Memory B cell (primary cell): Measurements from ENCODE around the gene LRMDA.

ENCODE experiments used
- ATAC-seq: fragments of 150-1000 bp; cut with Tn5 transposase; 2 replicates; pipeline ENCODE4 v1.10.0; 2021; ENCODE audit warnings: low read depth, mild to moderate bottlenecking, moderate library complexity
- DNase-seq, 2 donors: peaks; one replicate each; pipeline ENCODE4 v3.0.0; 2022; ENCODE audit warnings: low spot score in 2 of 2
- H3K27ac Mint-ChIP-seq: one replicate; pipeline ENCODE4 v1.8.0; 2022; ENCODE audit warnings: mild to moderate bottlenecking, moderate library complexity, mixed read lengths
- H3K27me3 Mint-ChIP-seq: one replicate; pipeline ENCODE4 v1.8.0; 2022; ENCODE audit warnings: mixed read lengths
- H3K36me3 Mint-ChIP-seq: one replicate; pipeline ENCODE4 v1.8.0; 2022; ENCODE audit warnings: mild to moderate bottlenecking, mixed read lengths
- H3K4me1 Mint-ChIP-seq: one replicate; pipeline ENCODE4 v1.8.0; 2022; ENCODE audit warnings: mixed read lengths
- H3K4me3 Mint-ChIP-seq: one replicate; pipeline ENCODE4 v1.8.0; 2022; ENCODE audit warnings: mild to moderate bottlenecking, moderate library complexity, mixed read lengths
- H3K9me3 Mint-ChIP-seq: one replicate; pipeline ENCODE4 v1.8.0; 2022; ENCODE audit warnings: mixed read lengths

LRMDA gene

DNA sequence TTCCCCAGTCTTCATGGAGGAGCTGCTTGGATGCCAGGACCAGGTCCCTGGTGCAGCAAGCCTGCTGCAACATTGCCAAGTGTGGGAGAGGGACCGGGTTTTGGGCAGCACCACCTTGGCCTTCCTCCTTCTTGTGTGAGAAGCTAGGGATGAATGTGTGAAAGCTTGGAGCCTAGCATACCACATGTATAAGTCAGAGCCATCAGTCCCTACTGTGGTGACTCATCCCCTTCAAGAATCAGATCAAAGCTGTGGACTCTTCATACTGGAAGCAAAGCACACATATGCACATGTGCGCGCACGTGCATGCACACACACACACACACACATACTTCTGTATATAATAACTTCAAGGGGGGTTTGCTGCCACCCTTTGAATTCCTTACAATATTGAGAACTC, 527.8 kb downstream of the LRMDA start:
- no peaks in the 10 kb centered on the region for H3K9me3 Mint-ChIP-seq
- H3K27me3 Mint-ChIP-seq, result peaks cover 1% of the 10 kb centered on the region
- H3K4me1 Mint-ChIP-seq, result no peaks in the 10 kb centered on the region
- H3K36me3 Mint-ChIP-seq, result no peaks in the 10 kb centered on the region
- no peak for ATAC-seq
- no peak overlapping the region for H3K4me3 Mint-ChIP-seq
- no peak for DNase-seq
- H3K27ac Mint-ChIP-seq, result no peak overlapping the region

- Mint-ChIP-seq H3K27ac (no peak overlapping the region), H3K4me1 (no peaks in the 10 kb centered on the region), H3K4me3 (no peak overlapping the region), H3K9me3 (no peaks in the 10 kb centered on the region), H3K27me3 (peaks cover 1% of the 10 kb centered on the region), H3K36me3 (no peaks in the 10 kb centered on the region)
- DNase-seq (no peak), ATAC-seq (no peak)
These were observed 528.5 kb downstream of the LRMDA start for GRCh38 chr10:75959912-75960311.

DNA sequence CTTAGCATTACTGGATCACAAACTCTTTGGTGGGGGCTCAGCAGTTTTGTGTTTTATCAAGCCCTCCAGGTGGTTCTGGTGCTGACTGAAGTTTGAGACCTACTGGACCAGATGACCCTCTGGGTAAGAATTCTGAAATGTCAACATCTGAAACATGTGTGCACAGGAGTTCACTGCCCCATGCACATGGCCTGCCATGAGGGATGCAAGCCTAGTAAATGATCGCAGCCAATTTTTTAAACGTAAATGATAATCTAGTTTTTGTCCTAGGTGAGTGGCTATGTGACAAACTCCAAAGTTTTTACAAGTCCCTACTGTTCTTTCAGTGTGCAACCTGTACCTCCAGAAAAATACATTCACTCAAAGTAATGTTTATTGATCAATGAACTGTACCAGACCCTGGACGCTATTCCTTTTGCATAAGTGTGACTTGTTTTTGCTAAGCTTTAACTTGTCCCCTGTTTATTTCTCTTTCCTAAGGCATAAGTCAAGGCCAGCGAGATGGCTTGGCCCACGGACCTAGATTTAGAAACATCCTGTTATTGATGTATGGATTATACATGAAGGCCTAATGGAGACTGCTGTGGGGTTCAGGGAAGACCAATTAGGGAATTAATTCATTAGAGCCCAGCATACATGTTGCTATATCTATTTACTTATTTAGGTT, 531.1 kb downstream of the LRMDA start:
- Mint-ChIP-seq H3K4me3 (no peak overlapping the region), H3K27me3 (no peaks in the 10 kb centered on the region), H3K4me1 (no peaks in the 10 kb centered on the region), H3K9me3 (no peaks in the 10 kb centered on the region), H3K36me3 (no peaks in the 10 kb centered on the region), H3K27ac (no peak overlapping the region)
- ATAC-seq (no peak), DNase-seq (no peak)

DNA sequence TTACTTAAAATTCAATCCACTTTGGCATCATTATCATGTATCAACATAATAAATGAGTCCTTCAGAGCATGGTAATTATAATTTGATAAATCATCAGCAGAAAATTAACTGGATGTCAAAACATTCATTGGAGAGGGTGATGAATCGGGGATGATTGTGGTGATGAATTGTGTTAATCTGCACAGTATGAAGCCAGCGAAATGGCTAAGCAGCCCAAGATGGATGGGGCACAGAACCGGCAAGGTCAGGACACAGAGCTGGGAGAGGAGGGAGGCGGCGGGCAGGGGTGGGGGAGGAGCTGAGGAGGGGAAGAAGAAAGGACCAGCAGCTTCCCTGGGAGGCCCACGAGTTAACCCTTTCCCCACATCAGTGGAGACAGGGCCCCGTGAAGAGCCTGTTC, 536.1 kb downstream of the LRMDA start:
- H3K4me1 Mint-ChIP-seq, result no peaks in the 10 kb centered on the region
- no peak overlapping the region for H3K27ac Mint-ChIP-seq
- H3K9me3 Mint-ChIP-seq, result no peaks in the 10 kb centered on the region
- ATAC-seq (no peak), DNase-seq (no peak)
- H3K36me3 Mint-ChIP-seq, result no peaks in the 10 kb centered on the region
- H3K4me3 Mint-ChIP-seq, result no peak overlapping the region
- no peaks in the 10 kb centered on the region for H3K27me3 Mint-ChIP-seq

DNA sequence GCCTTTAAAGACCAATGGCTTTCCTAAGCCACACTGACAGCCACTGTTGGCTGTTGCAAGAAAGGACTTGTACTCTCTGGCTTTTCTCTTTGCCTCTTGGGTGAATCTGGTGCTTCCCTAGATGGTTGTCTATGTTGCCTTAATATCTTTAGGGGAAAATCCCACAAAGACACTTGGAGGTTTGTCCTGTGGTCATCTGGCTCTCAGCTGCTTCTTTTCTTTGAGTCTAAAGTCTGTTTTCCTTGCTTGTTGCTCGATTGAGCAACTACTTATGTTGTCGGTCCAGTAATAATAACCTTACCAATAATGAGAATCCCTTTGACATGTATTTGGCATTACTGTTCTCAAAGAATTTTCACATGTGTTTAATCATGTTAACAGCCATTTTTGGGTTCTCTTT, 537.6 kb downstream of the LRMDA start:
- no peaks in the 10 kb centered on the region for H3K4me1 Mint-ChIP-seq
- H3K27ac Mint-ChIP-seq, result no peak overlapping the region
- no peaks in the 10 kb centered on the region for H3K36me3 Mint-ChIP-seq
- H3K9me3 Mint-ChIP-seq, result no peaks in the 10 kb centered on the region
- peaks cover under 1% of the 10 kb centered on the region for H3K27me3 Mint-ChIP-seq
- DNase-seq (no peak), ATAC-seq (no peak)
- H3K4me3 Mint-ChIP-seq, result no peak overlapping the region

- Mint-ChIP-seq H3K27ac (no peak overlapping the region), H3K27me3 (peaks cover 1% of the 10 kb centered on the region), H3K4me1 (no peaks in the 10 kb centered on the region), H3K9me3 (no peaks in the 10 kb centered on the region), H3K36me3 (no peaks in the 10 kb centered on the region), H3K4me3 (no peak overlapping the region)
- no peak for ATAC-seq
- no peak for DNase-seq
These were observed 540.2 kb downstream of the LRMDA start for GRCh38 chr10:75971402-75972211.

GRCh38 chr10:75972491-75973276, 541.3 kb downstream of the LRMDA start:
- DNase-seq (no peak), ATAC-seq (no peak)
- H3K4me3 Mint-ChIP-seq, result no peak overlapping the region
- no peak overlapping the region for H3K27ac Mint-ChIP-seq
- H3K9me3 Mint-ChIP-seq, result no peaks in the 10 kb centered on the region
- no peaks in the 10 kb centered on the region for H3K36me3 Mint-ChIP-seq
- no peaks in the 10 kb centered on the region for H3K4me1 Mint-ChIP-seq
- peaks cover 1% of the 10 kb centered on the region for H3K27me3 Mint-ChIP-seq

GRCh38 chr10:75974080-75974479, 542.7 kb downstream of the LRMDA start:
- H3K4me1 Mint-ChIP-seq, result no peaks in the 10 kb centered on the region
- no peak for DNase-seq
- ATAC-seq, result no peak
- no peak overlapping the region for H3K27ac Mint-ChIP-seq
- H3K27me3 Mint-ChIP-seq, result peaks cover 1% of the 10 kb centered on the region
- H3K9me3 Mint-ChIP-seq, result no peaks in the 10 kb centered on the region
- no peaks in the 10 kb centered on the region for H3K36me3 Mint-ChIP-seq
- H3K4me3 Mint-ChIP-seq, result no peak overlapping the region

DNA sequence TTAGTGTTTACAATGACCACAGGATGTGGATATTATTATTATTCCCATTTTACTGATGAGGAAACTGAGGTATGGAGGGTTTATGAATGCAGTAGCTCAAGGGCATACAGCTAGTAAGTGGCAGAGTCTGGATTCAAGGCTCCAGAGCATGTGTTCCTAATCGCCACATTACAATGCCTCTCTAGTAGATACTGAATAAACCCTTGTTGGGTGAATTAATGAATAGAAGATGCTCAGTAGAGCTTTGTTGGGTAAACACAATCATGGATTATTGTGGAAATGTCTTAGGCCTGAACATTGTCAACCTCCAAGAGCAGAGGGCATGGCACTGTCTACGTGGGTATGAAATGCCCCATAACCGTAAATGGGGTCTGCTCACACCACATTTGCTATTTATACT, 545.3 kb downstream of the LRMDA start:
- DNase-seq, result no peak
- Mint-ChIP-seq H3K4me3 (no peak overlapping the region), H3K27ac (no peak overlapping the region), H3K4me1 (no peaks in the 10 kb centered on the region), H3K9me3 (no peaks in the 10 kb centered on the region), H3K27me3 (peaks cover 1% of the 10 kb centered on the region), H3K36me3 (no peaks in the 10 kb centered on the region)
- ATAC-seq, result no peak

DNA sequence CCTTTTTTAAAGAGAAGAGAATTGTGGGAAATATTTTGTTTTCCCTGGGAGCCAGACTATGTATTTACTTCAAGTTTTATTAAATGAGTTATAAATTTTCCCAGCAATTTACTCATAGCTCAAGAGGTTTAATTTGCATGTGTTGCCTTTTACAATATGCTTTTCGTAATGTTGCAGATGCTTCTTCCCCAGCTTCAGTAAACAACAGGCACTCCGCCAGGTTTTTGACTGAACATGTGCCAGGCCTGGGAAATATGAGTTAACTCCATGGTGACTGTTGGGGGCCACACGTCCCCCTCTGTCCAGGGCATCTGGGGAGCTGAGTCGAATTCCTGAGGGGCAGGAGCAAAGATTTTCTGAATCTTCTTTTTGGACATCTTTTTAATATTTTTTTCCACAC, 545.7 kb downstream of the LRMDA start:
- Mint-ChIP-seq H3K9me3 (peaks cover 1% of the 10 kb centered on the region), H3K27ac (no peak overlapping the region), H3K4me3 (no peak overlapping the region), H3K27me3 (peaks cover 1% of the 10 kb centered on the region), H3K4me1 (no peaks in the 10 kb centered on the region), H3K36me3 (no peaks in the 10 kb centered on the region)
- ATAC-seq (no peak), DNase-seq (no peak)

- no peak overlapping the region for H3K4me3 Mint-ChIP-seq
- H3K4me1 Mint-ChIP-seq, result no peaks in the 10 kb centered on the region
- H3K9me3 Mint-ChIP-seq, result peaks cover 1% of the 10 kb centered on the region
- H3K36me3 Mint-ChIP-seq, result no peaks in the 10 kb centered on the region
- peaks cover 1% of the 10 kb centered on the region for H3K27me3 Mint-ChIP-seq
- no peak for ATAC-seq
- no peak overlapping the region for H3K27ac Mint-ChIP-seq
- no peak for DNase-seq
These were observed 546.8 kb downstream of the LRMDA start for GRCh38 chr10:75978213-75978612.

- no peak for DNase-seq
- ATAC-seq, result no peak
- H3K4me3 Mint-ChIP-seq, result no peak overlapping the region
- H3K9me3 Mint-ChIP-seq, result peaks cover 1% of the 10 kb centered on the region
- H3K27ac Mint-ChIP-seq, result no peak overlapping the region
- no peaks in the 10 kb centered on the region for H3K27me3 Mint-ChIP-seq
- H3K4me1 Mint-ChIP-seq, result no peaks in the 10 kb centered on the region
- no peaks in the 10 kb centered on the region for H3K36me3 Mint-ChIP-seq
These were observed 549.1 kb downstream of the LRMDA start for GRCh38 chr10:75980419-75981002.

- Mint-ChIP-seq H3K9me3 (peaks cover 1% of the 10 kb centered on the region), H3K36me3 (no peaks in the 10 kb centered on the region), H3K4me1 (no peaks in the 10 kb centered on the region), H3K27ac (no peak overlapping the region), H3K27me3 (no peaks in the 10 kb centered on the region), H3K4me3 (no peak overlapping the region)
- ATAC-seq (no peak), DNase-seq (no peak)
These were observed 551.4 kb downstream of the LRMDA start for GRCh38 chr10:75982611-75983369.
